Natural killer cell (primary cell): Measurements from ENCODE around the gene PKIG. TPM values are rescaled to one million over a fixed set of nuclear protein-coding genes. Genes with fewer than 3 reads are reported as not detected.

ENCODE experiments used
- ATAC-seq, 3 donors: fragments of 150-1000 bp in 2 of 3; fragments of 200-7000 bp in 1 of 3; cut with Tn5 transposase; 1 replicate in 1 of 3; 2 replicates in 2 of 3; pipeline ENCODE4 v1.10.0; 2021; ENCODE audit warnings: mild to moderate bottlenecking in 2 of 3, moderate library complexity in 2 of 3
- DNase-seq, 2 donors: peaks; one replicate each; pipeline versions ENCODE4 v3.0.0 to v3.0.0-alpha.2; 2013 to 2021; ENCODE audit warnings: mixed read lengths in 1 of 2
- H3K27ac ChIP-seq: one replicate; pipeline ENCODE4 v1.5.1; 2013; ENCODE audit warnings: mild to moderate bottlenecking, low read length
- H3K27me3 ChIP-seq: one replicate; pipeline ENCODE4 v1.6.1; 2013; ENCODE audit warnings: low read length; ENCODE audit not compliant: control insufficient read depth, insufficient read depth
- H3K36me3 ChIP-seq: one replicate; pipeline ENCODE4 v1.6.1; 2013; ENCODE audit warnings: low read length; ENCODE audit not compliant: control insufficient read depth, insufficient read depth
- H3K4me1 ChIP-seq: one replicate; pipeline ENCODE4 v1.6.1; 2013; ENCODE audit warnings: low read length; ENCODE audit not compliant: control insufficient read depth, insufficient read depth
- H3K4me3 ChIP-seq: one replicate; pipeline ENCODE4 v1.5.1; 2013; ENCODE audit warnings: low read length
- H3K9me3 ChIP-seq: one replicate; pipeline ENCODE4 v1.6.1; 2013; ENCODE audit warnings: low read length; ENCODE audit not compliant: control insufficient read depth, insufficient read depth
- H3K27ac Mint-ChIP-seq, 2 donors: one replicate each; pipeline ENCODE4 v1.8.0; 2022; ENCODE audit warnings: mild to moderate bottlenecking in 2 of 2, mixed read lengths in 2 of 2, moderate library complexity in 1 of 2
- H3K27me3 Mint-ChIP-seq, 2 donors: one replicate each; pipeline ENCODE4 v1.8.0; 2022; ENCODE audit warnings: low read depth in 2 of 2, mixed read lengths in 2 of 2
- H3K36me3 Mint-ChIP-seq: one replicate; pipeline ENCODE4 v1.8.0; 2022; ENCODE audit warnings: mixed read lengths
- H3K4me1 Mint-ChIP-seq, 2 donors: one replicate each; pipeline ENCODE4 v1.8.0; 2022; ENCODE audit warnings: mixed read lengths in 2 of 2
- H3K4me3 Mint-ChIP-seq: one replicate; pipeline ENCODE4 v1.8.0; 2022; ENCODE audit warnings: mild to moderate bottlenecking, moderate library complexity, mixed read lengths
- H3K9me3 Mint-ChIP-seq, 2 donors: one replicate each; pipeline ENCODE4 v1.8.0; 2022; ENCODE audit warnings: mixed read lengths in 2 of 2
- CTCF ChIP-seq: fragments of 200-600 bp; IDR thresholded peaks from one replicate; pipeline ENCODE4 v1.8.0; 2022; ENCODE audit warnings: antibody characterized with exemption
- WGBS: methylation state at CpG from one replicate; pipeline ENCODE4 v1.1.7; 2013; ENCODE audit warnings: missing lambda C conversion rate; ENCODE audit not compliant: insufficient coverage; 5-methylcytosine and 5-hydroxymethylcytosine counted together
- intact Hi-C: fragments of 100-400 bp; cut with micrococcal nuclease; formaldehyde crosslinking; loops from one replicate; pipeline ENCODE4 v1.14.2; 2022
- total RNA-seq, 4 donors: library from RNA; stranded (reverse); fragments of 120-200 nt in 1 of 4; gene quantifications; one replicate each; pipeline versions ENCODE4 v1.2.3 to v1.2.4, GENCODE V29; 2013 to 2022

PKIG gene
- total RNA-seq, 3 donors from 2014 or later (not counting 1 experiment from before 2014, with no cell fraction given): 0.82 to 1.5 (median 1.5) TPM

GRCh38 chr20:44648579-44648978, 66.2 kb downstream of the PKIG start:
- ATAC-seq (no peak), DNase-seq (peak in 1 of 2 donors; percentile 12)
- 82% methylated on average over 7 of the region's 7 CpGs for WGBS
- Mint-ChIP-seq H3K36me3 (no peaks in the 10 kb centered on the region), H3K4me3 (peak overlapping the region; percentile 93), H3K9me3 (no peaks in the 10 kb centered on the region), H3K27ac (peak overlapping the region in 1 of 2 donors; percentile 89), H3K27me3 (no peaks in the 10 kb centered on the region), H3K4me1 (peaks cover 69 to 76% of the 10 kb centered on the region in 2 donors)
- no peaks in the 10 kb centered on the region for H3K36me3 ChIP-seq
- no peaks in the 10 kb centered on the region for H3K9me3 ChIP-seq
- H3K27me3 ChIP-seq: no peaks in the 10 kb centered on the region
- H3K4me1 ChIP-seq: peaks cover 85% of the 10 kb centered on the region
- TF ChIP-seq CTCF: no peak
- no peak overlapping the region for H3K4me3 ChIP-seq
- intact Hi-C loops: no loop called here
- H3K27ac ChIP-seq: no peak overlapping the region

- H3K27me3 Mint-ChIP-seq: no peaks in the 10 kb centered on the region
- Histone ChIP-seq H3K4me1 (peaks cover 80% of the 10 kb centered on the region), H3K27ac (no peak overlapping the region), H3K4me3 (no peak overlapping the region), H3K36me3 (no peaks in the 10 kb centered on the region), H3K27me3 (no peaks in the 10 kb centered on the region), H3K9me3 (no peaks in the 10 kb centered on the region)
- ATAC-seq (no peak), DNase-seq (no peak)
- WGBS: 73% methylated on average over 3 of the region's 3 CpGs
- no peaks in the 10 kb centered on the region for H3K36me3 Mint-ChIP-seq
- H3K4me3 Mint-ChIP-seq: peak overlapping the region; percentile 93
- peak overlapping the region; percentile 36 to 89 for H3K27ac Mint-ChIP-seq
- intact Hi-C loops: no loop called here
- H3K4me1 Mint-ChIP-seq: peaks cover 63 to 72% of the 10 kb centered on the region in 2 donors
- no peak for TF ChIP-seq CTCF
- no peaks in the 10 kb centered on the region for H3K9me3 Mint-ChIP-seq
Observed at GRCh38 chr20:44649126-44649525, 66.7 kb downstream of the PKIG start.

GRCh38 chr20:44649976-44650375, 67.6 kb downstream of the PKIG start:
- H3K27ac Mint-ChIP-seq: peak overlapping the region; percentile 85 to 89
- Histone ChIP-seq H3K4me1 (peaks cover 72% of the 10 kb centered on the region), H3K27me3 (no peaks in the 10 kb centered on the region), H3K4me3 (peak overlapping the region; percentile 64), H3K9me3 (no peaks in the 10 kb centered on the region), H3K27ac (peak overlapping the region; percentile 3), H3K36me3 (no peaks in the 10 kb centered on the region)
- peaks cover 55 to 64% of the 10 kb centered on the region in 2 donors for H3K4me1 Mint-ChIP-seq
- no peaks in the 10 kb centered on the region for H3K36me3 Mint-ChIP-seq
- H3K4me3 Mint-ChIP-seq: peak overlapping the region; percentile 93
- no peak for TF ChIP-seq CTCF
- intact Hi-C loops: no loop called here
- H3K9me3 Mint-ChIP-seq: no peaks in the 10 kb centered on the region
- no peaks in the 10 kb centered on the region for H3K27me3 Mint-ChIP-seq
- WGBS: 63% methylated on average over 6 of the region's 6 CpGs
- DNase-seq (peak in 1 of 2 donors; percentile 20), ATAC-seq (no peak)

- H3K27ac Mint-ChIP-seq: peak overlapping the region; percentile 85 to 89
- H3K27me3 Mint-ChIP-seq: no peaks in the 10 kb centered on the region
- Histone ChIP-seq H3K27me3 (no peaks in the 10 kb centered on the region), H3K36me3 (no peaks in the 10 kb centered on the region), H3K27ac (peak overlapping the region; percentile 71), H3K4me3 (peak overlapping the region; percentile 64), H3K9me3 (no peaks in the 10 kb centered on the region), H3K4me1 (peaks cover 63% of the 10 kb centered on the region)
- intact Hi-C loops: loop anchor here (1.0 kb wide), 1 partner anchor 8 kb away; no protein-coding TSS in a partner anchor
- no peaks in the 10 kb centered on the region for H3K9me3 Mint-ChIP-seq
- WGBS: 3% methylated on average over 24 of the region's 24 CpGs
- peak overlapping the region; percentile 93 for H3K4me3 Mint-ChIP-seq
- peak; percentile 39 to 62 (median 54) for ATAC-seq
- peak; percentile 37 to 69 for DNase-seq
- TF ChIP-seq CTCF: no peak
- H3K36me3 Mint-ChIP-seq: no peaks in the 10 kb centered on the region
- peaks cover 54 to 58% of the 10 kb centered on the region in 2 donors for H3K4me1 Mint-ChIP-seq
Observed at GRCh38 chr20:44650771-44651433, 68.5 kb downstream of the PKIG start.
